Myocyte (in vitro differentiated cells): ENCODE data around the gene NAMPT. TPM values are rescaled to one million over a fixed set of nuclear protein-coding genes. Genes with fewer than 3 reads are reported as not detected.
A peak's percentile ranks its signal among the peaks of the same experiment; 100 is the strongest.

ENCODE experiments used
- DNase-seq: peaks from one replicate; pipeline ENCODE4 v3.0.0-alpha.2; 2012; ENCODE audit warnings: low read depth
- total RNA-seq: library from RNA; depleted of rRNA; stranded (reverse); fragments of >200 nt; gene quantifications from 2 replicates; pipeline ENCODE4 v1.2.3, GENCODE V29; 2014

NAMPT gene
- total RNA-seq, 1 donor from 2014 or later: 163 TPM

GRCh38 chr7:106277976-106278375 lies 6.8 kb downstream of the NAMPT start:
- DNase-seq: no peak

- no peak for DNase-seq
These were observed 8.3 kb downstream of the NAMPT start for GRCh38 chr7:106276513-106276912.

DNA sequence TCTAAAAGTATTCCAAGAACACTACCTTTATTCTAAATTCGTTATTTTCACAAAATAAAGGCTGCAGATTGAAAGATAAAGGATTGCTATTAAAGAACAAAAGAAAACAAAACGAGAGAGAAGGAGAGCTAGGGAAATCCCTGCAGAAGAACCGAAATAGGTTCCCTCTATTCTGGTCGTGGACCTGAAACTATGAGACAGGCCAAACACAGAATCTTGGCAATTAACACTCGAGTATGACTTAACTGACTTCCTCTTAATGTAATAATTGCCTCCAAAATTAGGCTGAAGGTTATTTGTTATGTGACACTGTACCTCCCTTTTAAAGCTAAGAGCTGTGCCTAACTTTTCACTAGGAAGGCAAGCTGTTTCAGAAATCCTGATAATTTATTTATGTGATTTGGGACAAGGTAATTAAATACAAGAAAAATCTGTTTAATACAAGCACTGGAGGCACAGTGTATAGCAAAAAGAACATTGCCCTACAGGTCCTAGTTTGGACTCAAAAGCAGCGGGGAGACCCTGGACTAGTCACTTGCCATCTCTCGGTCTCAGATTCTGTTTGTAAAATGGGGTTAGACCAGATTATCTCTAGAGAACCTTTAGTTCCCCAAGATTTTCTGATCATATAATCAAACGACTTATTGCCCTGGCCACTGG lies 11.6 kb downstream of the NAMPT start:
- no peak for DNase-seq

GRCh38 chr7:106270122-106270977 lies 14.4 kb downstream of the NAMPT start:
- no peak for DNase-seq

- DNase-seq: no peak
These were observed 15.4 kb downstream of the NAMPT start for GRCh38 chr7:106269254-106269961.

- no peak for DNase-seq
These were observed 19.6 kb downstream of the NAMPT start for GRCh38 chr7:106265133-106265532.

- DNase-seq: peak; percentile 42
These were observed 22.4 kb downstream of the NAMPT start for GRCh38 chr7:106262221-106262881.

- DNase-seq: peak; percentile 37
These were observed 24.6 kb downstream of the NAMPT start for GRCh38 chr7:106260136-106260561.

- no peak for DNase-seq
These were observed 26.0 kb downstream of the NAMPT start for GRCh38 chr7:106258789-106259188.

- no peak for DNase-seq
These were observed 27.0 kb downstream of the NAMPT start for GRCh38 chr7:106257752-106258151.

DNA sequence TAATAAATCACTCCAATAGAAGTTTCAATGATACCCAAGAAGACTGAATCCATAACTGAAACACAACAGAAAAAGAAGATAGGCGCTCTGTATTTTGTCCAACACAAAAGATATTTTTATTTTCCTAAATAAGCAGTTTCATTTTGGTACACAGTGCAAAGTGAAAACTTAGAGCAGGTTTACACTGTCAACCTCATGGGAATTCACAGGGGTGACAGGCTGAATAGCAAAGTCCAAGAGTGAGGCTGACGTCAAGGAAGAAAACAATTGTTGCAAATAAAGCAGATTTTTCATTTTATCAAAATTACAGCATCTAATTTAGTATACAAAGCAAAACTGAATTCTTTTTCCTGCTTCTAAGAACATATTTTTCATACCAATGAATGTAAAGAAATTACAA lies 28.6 kb downstream of the NAMPT start:
- DNase-seq: no peak

GRCh38 chr7:106255246-106255645 lies 29.5 kb downstream of the NAMPT start:
- DNase-seq: no peak

- DNase-seq: no peak
These were observed 30.2 kb downstream of the NAMPT start for GRCh38 chr7:106254525-106255116.

- DNase-seq: no peak
These were observed 32.2 kb downstream of the NAMPT start for GRCh38 chr7:106252568-106252967.

- no peak for DNase-seq
These were observed 35.3 kb downstream of the NAMPT start for GRCh38 chr7:106249488-106249887.

GRCh38 chr7:106248600-106248999 lies 36.2 kb downstream of the NAMPT start:
- no peak for DNase-seq

DNA sequence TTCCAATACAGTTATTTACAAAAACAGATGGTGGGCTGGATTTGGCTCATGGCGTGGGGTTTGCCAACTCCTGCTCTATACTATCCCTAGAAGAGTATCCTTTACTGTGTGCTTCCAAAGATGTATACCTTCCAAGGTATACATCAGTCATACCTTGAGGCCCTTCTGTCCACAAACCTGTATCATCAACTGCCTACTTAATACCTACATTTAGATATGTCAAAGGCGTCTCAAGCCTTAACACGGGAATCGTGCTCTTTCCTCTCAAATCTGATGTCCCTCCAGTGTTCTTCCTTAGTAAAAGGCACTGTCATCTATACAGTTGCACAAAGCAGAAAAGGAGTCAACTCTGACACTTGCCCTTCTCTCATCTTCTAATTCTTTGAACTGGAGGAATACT lies 36.9 kb downstream of the NAMPT start:
- no peak for DNase-seq

DNA sequence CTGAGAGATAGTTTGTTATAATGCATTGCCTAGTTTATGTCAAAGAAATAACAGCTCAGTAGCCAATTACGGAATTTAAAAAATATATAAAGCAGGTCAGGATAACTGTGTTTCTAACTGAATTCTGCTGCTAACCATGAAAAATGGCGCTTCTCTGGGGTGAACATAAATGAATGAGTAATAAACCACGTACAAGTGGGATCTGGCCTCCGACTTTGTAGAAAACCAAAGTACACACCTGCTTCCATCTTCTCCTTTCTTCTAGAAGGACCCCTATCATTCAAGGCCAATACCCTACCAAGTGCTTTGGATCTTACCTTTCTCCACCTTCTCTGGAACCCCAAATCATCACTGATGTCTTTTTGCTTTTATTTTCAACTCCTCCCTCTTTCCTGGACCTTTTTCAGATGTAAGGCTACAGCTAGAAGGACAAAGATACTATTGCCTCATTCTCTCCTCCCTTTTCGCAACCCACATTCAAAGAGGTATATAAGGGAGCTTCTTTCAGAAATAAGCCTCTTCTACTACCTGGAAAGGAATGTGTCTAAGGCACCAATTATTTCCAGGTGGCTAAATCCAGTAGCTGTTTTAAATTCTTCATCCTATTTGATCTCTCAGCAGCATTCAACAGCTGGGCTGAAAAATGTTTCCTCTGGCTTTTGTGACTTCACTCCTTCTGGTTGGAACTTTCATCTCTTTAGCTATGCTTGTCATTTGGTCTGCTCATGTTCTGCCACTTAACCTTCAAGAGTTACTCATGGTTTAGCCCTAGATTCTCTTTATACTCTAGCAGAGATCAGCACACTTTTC lies 37.7 kb downstream of the NAMPT start:
- no peak for DNase-seq

- no peak for DNase-seq
These were observed 40.9 kb downstream of the NAMPT start for GRCh38 chr7:106243893-106244292.

- DNase-seq: no peak
These were observed 45.4 kb downstream of the NAMPT start for GRCh38 chr7:106239406-106239805.
